Measurements from ENCODE around the gene TLR4.

TLR4 gene

GRCh38 chr9:117704024-117704575 lies at the start of gene TLR4:
TSS of gene TLR4 (plus strand) at chr9:117704403. CDS start at chr9:117704473, 70 bp downstream.
- DNase-seq, result no peak

- no peak for DNase-seq
Observed at GRCh38 chr9:117656002-117656401, 48.2 kb upstream of the TLR4 start.

GRCh38 chr9:117662651-117663050 lies 41.6 kb upstream of the TLR4 start:
- DNase-seq, result no peak

- DNase-seq, result no peak
Observed at GRCh38 chr9:117664419-117664818, 39.8 kb upstream of the TLR4 start.

GRCh38 chr9:117665601-117666385 lies 38.4 kb upstream of the TLR4 start:
- no peak for DNase-seq

- DNase-seq, result no peak
Observed at GRCh38 chr9:117671468-117671867, 32.7 kb upstream of the TLR4 start.

GRCh38 chr9:117672369-117672768 lies 31.8 kb upstream of the TLR4 start:
- no peak for DNase-seq

GRCh38 chr9:117677572-117677971 lies 26.6 kb upstream of the TLR4 start:
- no peak for DNase-seq

GRCh38 chr9:117678871-117679270 lies 25.3 kb upstream of the TLR4 start:
- no peak for DNase-seq

- no peak for DNase-seq
Observed at GRCh38 chr9:117679416-117679815, 24.8 kb upstream of the TLR4 start.

GRCh38 chr9:117681888-117682287 lies 22.3 kb upstream of the TLR4 start:
- DNase-seq, result no peak

GRCh38 chr9:117682955-117683710 lies 21.1 kb upstream of the TLR4 start:
- DNase-seq, result no peak

GRCh38 chr9:117687532-117687931 lies 16.7 kb upstream of the TLR4 start:
- DNase-seq, result no peak

- no peak for DNase-seq
Observed at GRCh38 chr9:117691367-117691766, 12.8 kb upstream of the TLR4 start.

GRCh38 chr9:117696154-117696553 lies 8.0 kb upstream of the TLR4 start:
- DNase-seq, result no peak

- DNase-seq, result no peak
Observed at GRCh38 chr9:117697046-117697445, 7.2 kb upstream of the TLR4 start.

GRCh38 chr9:117703537-117703936 lies 666 bp upstream of the TLR4 start:
- no peak for DNase-seq

- no peak for DNase-seq
Observed at GRCh38 chr9:117704597-117704996, 394 bp downstream of the TLR4 start.

- DNase-seq, result no peak
Observed at GRCh38 chr9:117705386-117705785, 1.2 kb downstream of the TLR4 start.

- DNase-seq, result no peak
Observed at GRCh38 chr9:117706421-117707116, 2.4 kb downstream of the TLR4 start.

- DNase-seq, result no peak
Observed at GRCh38 chr9:117707561-117707960, 3.4 kb downstream of the TLR4 start.

GRCh38 chr9:117709936-117710335 lies 5.7 kb downstream of the TLR4 start:
- DNase-seq, result no peak

GRCh38 chr9:117714282-117714681 lies 10.1 kb downstream of the TLR4 start:
- DNase-seq, result no peak

All from stimulated activated CD4-positive, alpha-beta T cell treated with anti-CD3 and anti-CD28 coated beads, Interleukin-4, amount 100 ng/mL, for 24 hours (primary cell).